ENCODE measurements around the gene AKAP13.

- TF ChIP-seq, protein P1, sequence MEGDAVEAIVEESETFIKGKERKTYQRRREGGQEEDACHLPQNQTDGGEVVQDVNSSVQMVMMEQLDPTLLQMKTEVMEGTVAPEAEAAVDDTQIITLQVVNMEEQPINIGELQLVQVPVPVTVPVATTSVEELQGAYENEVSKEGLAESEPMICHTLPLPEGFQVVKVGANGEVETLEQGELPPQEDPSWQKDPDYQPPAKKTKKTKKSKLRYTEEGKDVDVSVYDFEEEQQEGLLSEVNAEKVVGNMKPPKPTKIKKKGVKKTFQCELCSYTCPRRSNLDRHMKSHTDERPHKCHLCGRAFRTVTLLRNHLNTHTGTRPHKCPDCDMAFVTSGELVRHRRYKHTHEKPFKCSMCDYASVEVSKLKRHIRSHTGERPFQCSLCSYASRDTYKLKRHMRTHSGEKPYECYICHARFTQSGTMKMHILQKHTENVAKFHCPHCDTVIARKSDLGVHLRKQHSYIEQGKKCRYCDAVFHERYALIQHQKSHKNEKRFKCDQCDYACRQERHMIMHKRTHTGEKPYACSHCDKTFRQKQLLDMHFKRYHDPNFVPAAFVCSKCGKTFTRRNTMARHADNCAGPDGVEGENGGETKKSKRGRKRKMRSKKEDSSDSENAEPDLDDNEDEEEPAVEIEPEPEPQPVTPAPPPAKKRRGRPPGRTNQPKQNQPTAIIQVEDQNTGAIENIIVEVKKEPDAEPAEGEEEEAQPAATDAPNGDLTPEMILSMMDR (IDR thresholded peaks at IDR 0.05) = no peak
- no peak for TF ChIP-seq POLR2A (IDR thresholded peaks at IDR 0.05)
These were observed 126.7 kb downstream of the AKAP13 start for GRCh38 chr15:85507114-85507513.

Data from esophagus squamous epithelium (tissue), 4 donors.